HG02759 (cell line): ENCODE measurements around the gene MANSC1.
"Not testable (repeated sequence)": the region's sequence is repeated elsewhere in the genome, so short reads cannot be mapped to it uniquely, and the experiment has no call there.

Experiments used
- ATAC-seq: cut with Tn5 transposase; IDR thresholded peaks from one replicate; pipeline ENCODE4 v1.9.1; 2021; ENCODE audit warnings: mild to moderate bottlenecking, moderate library complexity; ENCODE audit not compliant: unreplicated experiment

The MANSC1 gene

DNA sequence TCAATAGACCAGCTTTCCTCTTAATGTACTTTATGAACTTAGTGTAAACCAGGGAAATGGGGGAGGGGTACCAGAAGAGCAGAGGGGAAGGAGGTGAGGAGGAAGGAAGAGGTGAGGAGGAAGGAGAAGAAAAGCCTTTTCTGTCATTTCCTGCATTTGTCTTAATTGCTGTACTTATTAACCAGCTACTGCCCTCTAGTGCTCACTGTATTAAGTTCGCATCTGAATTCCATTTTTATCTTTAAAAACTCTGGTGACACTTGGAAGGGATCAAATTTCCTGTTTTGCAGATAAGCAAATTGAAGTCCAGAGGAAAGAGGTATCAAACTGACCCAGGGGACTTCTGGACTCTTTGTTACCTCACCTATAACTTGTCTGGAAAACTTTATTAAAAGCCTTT, 22.2 kb downstream of the MANSC1 start:
- ATAC-seq = no peak

DNA sequence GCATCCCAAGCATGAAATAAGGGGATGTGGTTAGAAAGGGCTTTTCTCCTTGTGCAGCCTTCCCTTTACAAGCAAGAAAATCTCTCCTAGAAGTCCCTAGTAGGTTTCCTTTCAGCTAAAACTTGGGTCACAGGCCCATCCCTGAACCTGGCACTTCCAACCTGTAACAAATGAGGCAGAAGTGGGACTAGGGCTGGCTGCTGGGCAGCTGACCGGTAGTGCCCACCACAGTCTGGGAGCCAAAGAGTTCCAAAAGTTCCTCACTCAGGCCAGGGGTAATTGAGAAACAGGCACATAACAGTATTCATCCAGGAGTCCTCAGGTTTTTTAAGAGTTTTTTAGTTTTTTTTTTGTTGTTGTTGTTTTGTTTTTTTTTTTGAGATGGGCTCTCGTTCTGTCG, 23.8 kb downstream of the MANSC1 start:
- no peak for ATAC-seq

DNA sequence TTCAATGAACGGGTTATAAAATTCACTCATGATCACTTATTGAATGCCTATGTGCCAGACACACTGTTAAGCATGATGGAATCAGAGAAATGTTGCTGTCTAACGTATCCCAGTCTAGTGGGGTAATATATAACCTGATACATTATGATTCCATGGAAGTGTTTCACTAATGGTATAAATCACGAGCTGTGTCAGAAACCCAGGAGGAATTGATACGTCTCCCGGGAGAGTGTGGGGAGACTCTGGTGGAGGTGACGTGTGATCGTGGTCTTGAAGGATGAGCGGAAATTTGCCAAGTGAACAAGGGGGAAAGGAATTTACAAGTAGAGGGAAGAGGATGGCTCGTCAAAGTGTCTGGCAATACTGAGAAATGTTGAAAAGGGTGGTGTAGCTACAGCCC, 26.5 kb downstream of the MANSC1 start:
- ATAC-seq = no peak

DNA sequence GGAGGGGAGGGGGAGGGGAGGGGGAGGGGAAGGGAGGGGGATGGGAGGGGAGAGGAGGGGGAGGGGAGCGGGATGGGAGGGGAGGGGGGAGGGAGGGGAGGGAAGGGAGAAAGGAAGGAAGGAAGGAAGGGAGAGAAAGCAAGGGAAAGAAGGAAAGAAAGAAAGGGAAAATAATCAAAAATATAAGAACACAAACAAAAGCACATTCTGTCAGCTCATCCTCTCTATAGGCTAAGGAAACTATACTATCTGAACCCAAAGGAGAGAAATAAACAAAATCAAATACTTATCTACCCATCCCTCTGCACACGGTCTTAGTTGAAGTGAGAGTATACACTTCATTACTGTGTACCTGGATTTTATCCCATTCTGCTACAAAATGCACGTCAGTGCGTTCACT, 26.9 kb downstream of the MANSC1 start:
- ATAC-seq = no peak

DNA sequence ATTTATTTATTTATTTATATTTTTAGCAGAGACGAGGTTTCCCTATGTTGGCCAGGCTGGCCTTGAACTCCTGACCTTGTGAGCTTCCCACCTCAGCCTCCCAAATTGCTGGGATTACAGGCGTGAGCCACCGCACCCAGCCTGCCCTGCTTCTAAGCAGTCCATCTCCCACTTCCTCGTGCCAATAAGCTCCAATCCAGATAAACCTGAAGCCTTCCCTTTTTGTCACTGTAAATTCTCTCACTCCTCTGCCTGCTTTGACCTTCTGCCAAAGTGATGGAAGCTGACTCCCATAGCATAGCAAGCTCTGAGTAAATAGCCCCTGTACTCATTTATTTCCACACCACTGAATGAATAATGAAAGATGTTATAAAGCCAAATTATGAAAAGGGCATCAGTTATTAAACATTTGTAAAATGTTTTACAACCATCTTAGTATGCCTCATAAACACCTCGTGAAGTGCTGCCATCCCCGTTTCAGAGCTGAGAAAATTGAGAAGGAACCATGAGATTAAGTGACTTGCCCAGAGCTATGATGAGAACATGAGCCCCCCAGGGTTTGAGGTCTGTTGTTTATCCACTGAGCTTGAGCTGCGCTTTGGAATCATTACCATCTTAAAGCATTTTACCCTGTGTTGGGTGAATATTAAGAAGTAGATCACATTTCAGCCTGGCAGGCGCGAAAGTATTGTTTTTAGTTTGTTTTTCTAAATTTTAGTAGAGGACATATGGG, 30.4 kb downstream of the MANSC1 start:
- no peak for ATAC-seq

DNA sequence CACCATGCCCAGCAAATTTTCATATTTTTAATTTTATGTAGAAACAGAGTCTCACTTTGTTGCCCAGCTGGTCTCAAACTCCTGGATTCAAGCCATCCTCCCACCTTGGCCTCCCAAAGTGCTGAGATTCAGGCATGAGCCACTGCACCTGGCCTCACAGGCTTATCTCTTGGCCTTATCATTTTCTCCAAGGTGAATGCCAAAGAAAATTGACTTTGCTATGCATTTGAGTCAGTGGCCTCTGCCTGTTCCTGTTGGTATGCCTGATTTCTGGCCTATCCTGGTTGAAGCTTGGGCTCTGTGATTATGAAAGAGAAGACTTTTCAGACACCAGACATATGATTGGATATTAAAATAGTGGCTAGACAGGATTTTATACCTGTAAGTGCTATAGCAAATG, 34.2 kb downstream of the MANSC1 start:
- no peak for ATAC-seq

DNA sequence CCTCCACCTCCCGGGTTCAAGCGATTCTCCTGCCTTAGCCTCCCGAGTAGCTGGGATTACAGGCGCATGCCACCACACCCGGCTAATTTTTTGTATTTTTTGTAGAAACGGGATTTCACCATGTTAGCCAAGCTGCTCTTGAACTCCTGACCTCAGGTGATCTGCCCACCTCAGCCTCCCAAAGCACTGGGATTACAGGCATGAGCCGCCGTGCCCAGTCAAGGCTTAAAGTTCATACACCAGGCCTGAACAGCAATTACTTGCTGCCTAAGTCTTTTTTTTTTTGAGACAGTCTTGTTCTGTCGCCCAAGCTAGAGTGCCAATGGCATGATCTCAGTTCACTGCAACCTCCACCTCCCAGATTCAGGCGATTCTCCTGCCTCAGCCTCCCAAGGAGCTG, 39.3 kb downstream of the MANSC1 start:
- ATAC-seq = not testable (repeated sequence)

DNA sequence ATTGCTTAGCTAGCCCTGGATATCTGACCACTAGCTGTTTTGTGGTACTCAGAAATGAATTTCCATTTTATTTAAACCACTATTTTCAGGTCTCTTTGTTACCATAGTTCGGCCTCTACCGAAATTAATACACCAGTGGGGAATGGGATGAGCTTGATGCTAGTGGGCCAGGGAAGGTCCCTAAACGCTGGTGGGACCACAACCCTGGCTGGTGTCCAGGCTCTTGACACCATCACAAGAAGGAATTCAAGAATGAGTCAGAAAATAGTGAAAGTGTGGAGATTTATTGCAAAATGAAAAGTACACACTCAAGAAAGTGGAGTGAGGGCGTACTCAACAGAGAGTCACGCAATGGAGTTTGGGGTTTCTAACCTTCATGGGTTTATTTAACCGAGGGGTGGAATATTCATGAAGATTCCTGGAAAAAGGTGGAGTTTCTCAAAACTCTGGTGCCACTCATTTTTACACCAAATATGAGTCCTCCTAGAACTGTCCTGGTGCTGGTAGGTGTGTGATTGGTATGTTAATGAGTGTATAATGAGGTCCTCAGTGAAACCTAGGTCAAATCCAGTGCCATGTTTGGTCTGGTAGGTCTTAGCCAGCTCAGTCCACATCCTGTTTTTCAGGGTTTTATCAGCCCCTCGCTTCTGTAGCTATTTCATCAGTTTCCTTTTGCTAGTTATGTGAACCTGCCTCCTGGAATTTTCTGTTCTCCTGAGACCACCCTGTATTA, 44.3 kb downstream of the MANSC1 start:
- no peak for ATAC-seq

DNA sequence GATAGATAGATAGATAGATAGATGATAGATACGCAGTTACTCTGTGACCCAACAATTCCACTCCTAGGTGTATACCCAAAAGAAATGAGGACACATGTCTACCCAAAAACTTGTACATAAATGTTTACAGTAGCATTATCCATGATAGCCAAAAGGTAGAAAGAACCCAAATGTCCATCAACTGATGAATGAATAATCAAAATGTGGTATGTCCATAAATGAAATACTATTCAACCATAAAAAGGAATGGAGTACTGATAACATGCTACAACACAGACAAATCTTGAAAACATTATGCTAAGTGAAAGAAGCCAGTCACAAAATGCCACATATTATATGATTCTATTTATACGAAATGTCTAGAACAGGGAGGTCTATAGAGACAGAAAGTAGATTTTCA, 47.1 kb downstream of the MANSC1 start:
- no peak for ATAC-seq

DNA sequence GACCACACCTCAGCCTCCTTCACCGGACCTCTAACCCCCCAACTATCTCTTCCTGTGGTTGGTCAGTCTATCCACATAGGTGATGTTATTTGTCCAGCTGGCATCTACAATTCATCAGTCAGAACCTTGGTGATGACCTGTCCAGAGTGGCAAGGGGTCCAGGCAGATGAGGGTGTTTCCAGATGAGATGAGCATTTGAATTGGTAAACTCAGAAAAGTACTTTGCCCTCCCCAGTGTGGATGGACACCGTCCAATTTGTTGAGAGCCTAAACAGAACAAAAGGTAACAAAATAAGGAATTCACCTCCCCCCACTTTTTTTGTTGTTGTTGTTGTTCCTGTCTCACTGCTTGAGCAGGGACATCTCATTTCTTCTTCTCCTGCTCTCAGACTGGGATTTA, 48.9 kb downstream of the MANSC1 start:
- no peak for ATAC-seq

DNA sequence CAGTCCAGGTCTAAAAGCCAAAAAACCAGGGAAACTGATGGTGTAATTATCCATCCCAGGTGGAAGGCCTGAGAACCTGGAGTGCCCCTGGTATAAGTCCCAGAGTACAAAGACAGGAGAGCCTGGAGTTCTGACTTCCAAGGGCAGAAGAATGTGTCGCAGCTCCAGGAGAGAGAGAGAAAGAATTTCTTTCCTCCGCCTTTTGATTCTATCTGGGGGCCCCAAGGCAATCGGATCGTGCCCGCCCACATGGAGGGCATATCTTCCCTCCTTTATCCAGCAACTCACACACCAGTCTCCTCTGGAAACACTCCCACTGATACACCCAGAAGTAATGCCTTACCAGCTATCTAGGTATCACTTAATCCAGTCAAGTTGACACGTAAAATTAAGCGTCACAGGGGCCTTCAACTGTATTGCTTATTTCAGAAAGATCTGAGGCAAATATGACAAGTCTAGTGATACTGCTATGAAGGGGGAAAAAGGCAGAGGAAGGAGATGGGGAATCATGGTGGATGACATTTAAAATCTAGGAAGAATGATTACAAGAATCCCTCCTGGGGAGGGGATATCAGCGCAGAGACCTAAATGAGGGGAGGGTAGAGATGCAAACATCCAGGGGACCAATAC, 52.7 kb downstream of the MANSC1 start:
- ATAC-seq = no peak

DNA sequence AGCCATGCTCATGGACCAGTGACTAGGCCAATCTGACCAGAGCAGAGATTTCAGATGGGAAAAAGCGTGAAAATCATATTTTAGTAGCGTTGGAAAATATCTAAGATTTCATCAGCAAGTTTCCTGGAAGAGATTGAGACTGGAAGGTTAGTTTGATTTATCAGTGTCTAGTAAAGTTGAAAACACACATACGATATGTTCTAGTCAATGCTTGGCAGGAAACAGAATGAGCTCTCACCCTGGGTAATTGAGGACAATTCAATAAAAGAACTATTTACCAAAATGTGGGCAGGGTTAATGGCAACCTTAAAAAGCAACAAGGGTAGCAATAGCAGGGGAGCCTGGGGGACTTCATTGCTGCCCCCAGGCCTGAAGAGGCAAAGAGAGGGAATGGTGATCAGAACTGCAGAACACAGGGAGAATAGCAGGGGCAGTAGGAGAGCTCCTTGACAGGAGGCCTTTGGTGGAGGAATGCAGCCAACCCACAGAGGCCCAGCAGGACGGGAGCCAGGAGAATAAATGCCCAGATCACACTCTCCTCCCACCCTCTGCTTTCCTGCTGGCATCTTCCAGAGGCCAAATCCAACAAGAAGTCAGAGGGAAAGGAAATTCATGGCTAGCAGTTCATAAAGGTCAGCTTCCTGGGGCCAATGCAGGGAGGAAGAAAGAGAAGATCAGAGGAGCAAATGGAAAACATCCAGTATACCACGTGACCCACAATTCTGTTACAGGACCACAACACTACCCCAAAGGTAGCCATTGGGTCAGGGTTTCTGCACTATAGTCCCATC, 55.6 kb downstream of the MANSC1 start:
- no peak for ATAC-seq

DNA sequence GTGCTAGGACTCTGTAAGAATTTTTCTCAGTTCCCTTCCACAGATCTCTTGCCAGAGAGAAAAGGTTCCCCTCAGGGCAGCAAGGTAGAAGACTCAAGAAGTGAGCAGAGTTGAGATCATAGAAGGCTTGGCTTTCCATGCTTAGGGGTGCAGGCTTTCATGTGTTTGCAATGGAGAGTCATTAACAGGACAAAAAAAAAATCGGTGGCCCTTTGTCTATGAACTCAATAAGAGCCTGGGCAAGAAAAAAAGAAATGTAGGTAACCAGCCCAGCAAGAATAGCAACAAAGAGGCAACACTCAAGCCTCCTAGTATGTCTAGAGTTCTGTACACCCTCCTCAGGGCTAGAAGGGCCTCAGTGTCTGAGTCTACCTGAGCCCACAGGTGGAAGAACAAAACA, 59.8 kb downstream of the MANSC1 start:
- ATAC-seq = no peak

DNA sequence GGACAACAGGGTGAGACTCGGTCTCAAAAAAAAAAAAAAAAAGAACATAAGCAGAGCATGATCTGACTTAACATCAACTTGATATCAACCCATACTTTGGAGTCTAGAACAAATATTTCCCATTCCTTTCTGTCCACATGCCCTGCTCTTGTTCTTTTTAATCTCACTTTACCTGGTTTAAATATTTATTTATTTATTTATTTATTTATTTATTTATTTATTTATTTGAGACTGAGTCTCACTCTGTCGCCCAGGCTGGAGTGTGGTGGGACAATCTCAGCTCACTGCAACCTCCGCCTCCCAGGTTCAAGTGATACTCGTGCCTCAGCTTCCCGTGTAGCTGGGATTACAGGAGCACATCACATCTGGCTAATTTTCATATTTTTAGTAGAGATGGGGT, 63.6 kb downstream of the MANSC1 start:
- no peak for ATAC-seq

DNA sequence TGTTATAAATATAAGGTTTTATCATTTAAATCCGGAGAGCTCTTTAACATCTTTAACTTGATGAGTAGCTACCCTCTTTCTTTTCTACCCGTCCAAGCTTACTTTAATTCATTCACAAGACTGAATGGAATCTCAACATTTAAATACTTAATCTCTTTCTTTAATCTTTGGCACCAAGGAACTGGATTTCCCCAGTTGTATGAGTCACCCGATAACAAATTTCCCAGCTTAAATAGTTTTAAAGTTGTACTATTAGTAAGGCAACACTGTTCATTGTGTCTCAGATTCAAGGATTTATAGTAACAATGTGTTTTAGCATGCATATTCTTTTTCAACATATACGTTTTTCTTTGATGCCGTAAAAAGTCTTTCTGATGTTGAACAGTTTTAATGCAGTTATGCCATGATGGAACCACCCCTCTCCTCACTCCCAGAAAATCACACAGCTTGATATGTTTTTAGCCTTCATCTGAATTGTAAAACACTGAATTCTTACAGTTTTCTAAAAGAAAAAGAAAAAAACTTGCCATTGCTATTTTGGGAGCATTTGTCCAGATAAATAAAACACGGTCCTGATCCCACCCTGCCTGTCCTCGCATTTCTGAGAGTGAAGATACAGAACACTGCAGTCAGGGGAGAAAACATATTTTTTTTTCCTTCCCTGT, 67.1 kb downstream of the MANSC1 start:
- ATAC-seq = no peak

DNA sequence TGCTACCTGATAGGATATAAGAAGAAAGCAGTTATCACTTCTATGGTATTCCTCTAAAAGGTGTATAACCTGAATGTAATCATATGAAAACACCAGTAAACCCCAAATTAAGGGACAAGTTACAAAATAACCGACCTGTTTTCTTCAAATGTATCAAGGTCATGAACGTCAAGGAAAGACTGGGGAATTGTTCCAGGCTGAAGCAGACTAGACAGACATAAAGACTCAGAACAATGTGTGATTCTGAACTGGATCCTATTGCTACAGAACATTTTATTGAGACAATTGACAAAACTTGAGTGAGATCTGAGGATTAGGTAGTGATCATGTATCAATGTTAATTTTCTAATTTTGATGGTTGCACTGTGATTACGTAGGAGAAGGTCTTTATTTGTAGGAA, 67.8 kb downstream of the MANSC1 start:
- no peak for ATAC-seq

DNA sequence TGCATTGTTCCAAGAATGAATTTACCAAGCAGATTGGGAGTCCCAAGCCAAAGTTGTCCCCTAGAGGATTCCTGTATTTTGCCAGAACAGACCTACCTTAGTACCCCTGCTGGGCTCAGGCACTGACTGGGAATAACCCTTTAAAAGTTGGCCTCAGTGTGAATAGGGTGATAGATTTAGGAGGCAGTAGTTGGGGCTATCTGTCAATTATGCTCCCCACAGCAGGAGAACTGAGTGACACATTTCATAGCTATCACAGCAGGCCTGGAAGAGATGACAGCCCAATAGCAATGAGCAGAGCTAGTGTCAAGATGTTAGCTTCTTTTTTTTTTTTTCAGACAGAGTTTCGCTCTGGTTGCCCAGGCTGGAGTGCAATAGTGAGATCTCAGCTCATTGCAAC, 68.9 kb downstream of the MANSC1 start:
- ATAC-seq = no peak

DNA sequence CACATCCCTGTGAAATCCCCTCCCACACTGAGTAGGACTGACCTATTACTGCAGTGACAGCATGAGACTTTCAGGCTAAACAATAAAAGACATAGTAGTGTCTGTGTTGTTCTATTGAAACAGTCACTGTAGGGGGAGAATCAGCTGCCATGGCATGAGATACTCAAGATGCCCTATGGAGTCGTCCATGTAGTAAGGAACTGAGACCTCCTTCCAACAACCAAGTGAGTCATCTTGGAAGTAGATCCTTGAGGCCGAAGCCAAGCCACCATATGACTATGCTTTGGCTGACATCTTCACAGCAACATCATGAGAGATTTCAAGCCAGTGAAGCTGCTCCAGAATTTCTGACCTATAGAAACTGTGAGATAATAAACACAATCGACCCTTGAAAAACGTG, 71.1 kb downstream of the MANSC1 start:
- ATAC-seq = no peak
